A549 (cell line): Measurements from ENCODE around the gene PRPS1.

Experiments used
- POLR2A ChIP-seq: IDR thresholded peaks from 2 replicates; pipeline ENCODE4 v1.6.1; 2012; ENCODE audit warnings: mild to moderate bottlenecking, low read length
- RNF2 ChIP-seq: fragments of 200-600 bp; sonication (generic); IDR thresholded peaks from 2 replicates; pipeline ENCODE4 v1.6.1; 2016; ENCODE audit warnings: low read depth, mild to moderate bottlenecking, antibody characterized with exemption, moderate library complexity, borderline replicate concordance
- TF ChIP-seq, protein P1 (sequence below): fragments of >200 bp; sonication (Bioruptor Twin); formaldehyde crosslinking; IDR thresholded peaks from 3 replicates; pipeline ENCODE4 v1.5.1; 2016

DNA sequence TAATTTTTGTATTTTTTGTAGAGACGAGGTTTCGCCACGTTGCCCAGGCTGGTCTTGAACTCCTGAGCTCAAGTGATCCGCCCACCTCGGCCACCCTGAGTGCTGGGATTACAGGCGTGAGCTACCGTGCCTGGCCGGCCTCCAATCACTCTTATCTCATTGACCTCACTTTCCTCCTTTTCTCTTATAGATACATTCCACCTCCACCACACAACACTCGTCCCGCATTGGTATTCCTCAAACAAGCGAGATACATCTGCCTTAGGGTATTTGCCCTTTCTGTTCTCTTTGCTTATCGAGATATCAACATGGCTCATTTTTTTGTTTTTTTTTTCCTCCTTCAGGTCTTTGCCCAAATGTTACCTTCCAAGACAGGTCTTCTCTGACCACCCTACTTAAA lies 1.8 kb upstream of the PRPS1 start:
- TF ChIP-seq, protein P1, sequence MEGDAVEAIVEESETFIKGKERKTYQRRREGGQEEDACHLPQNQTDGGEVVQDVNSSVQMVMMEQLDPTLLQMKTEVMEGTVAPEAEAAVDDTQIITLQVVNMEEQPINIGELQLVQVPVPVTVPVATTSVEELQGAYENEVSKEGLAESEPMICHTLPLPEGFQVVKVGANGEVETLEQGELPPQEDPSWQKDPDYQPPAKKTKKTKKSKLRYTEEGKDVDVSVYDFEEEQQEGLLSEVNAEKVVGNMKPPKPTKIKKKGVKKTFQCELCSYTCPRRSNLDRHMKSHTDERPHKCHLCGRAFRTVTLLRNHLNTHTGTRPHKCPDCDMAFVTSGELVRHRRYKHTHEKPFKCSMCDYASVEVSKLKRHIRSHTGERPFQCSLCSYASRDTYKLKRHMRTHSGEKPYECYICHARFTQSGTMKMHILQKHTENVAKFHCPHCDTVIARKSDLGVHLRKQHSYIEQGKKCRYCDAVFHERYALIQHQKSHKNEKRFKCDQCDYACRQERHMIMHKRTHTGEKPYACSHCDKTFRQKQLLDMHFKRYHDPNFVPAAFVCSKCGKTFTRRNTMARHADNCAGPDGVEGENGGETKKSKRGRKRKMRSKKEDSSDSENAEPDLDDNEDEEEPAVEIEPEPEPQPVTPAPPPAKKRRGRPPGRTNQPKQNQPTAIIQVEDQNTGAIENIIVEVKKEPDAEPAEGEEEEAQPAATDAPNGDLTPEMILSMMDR: no peak
- TF ChIP-seq POLR2A (no peak), RNF2 (no peak)
